MCF 10A (cell line): ENCODE measurements around the gene SLC18A3. TPM values are rescaled to one million over a fixed set of nuclear protein-coding genes. Genes with fewer than 3 reads are reported as not detected.
A peak's percentile ranks its signal among the peaks of the same experiment; 100 is the strongest.

Experiments
- BruUV-seq: library from RNA; stranded (reverse); fragments of 400-500 nt; replicated peaks from 2 replicates; lab custom pipeline; 2021; lab: Mats Ljungman, UMichigan
- CTCF ChIA-PET: fragments of 300-600 bp; sonication (Branson Sonifier 250); formaldehyde crosslinking; extraction: SDS; loops from one replicate; lab custom pipeline; 2021; ENCODE audit warnings: antibody characterized with exemption, inconsistent platforms; lab: Yijun Ruan, JAX
- POLR2A ChIA-PET: fragments of 300-600, 350-650 bp; sonication (Branson Sonifier 250); formaldehyde crosslinking; extraction: SDS; loops from one replicate; lab custom pipeline; 2020; ENCODE audit warnings: antibody characterized with exemption, inconsistent platforms; lab: Yijun Ruan, JAX
- DNase-seq: peaks from one replicate; pipeline ENCODE4 v3.0.0-alpha.2; 2018; ENCODE audit not compliant: unreplicated experiment
- H3K27ac Mint-ChIP-seq: one replicate; pipeline ENCODE4 v1.8.0; 2022; ENCODE audit warnings: mild to moderate bottlenecking, low read depth, mixed read lengths; ENCODE audit not compliant: unreplicated experiment
- H3K27me3 Mint-ChIP-seq: one replicate; pipeline ENCODE4 v1.8.0; 2022; ENCODE audit warnings: mixed read lengths; ENCODE audit not compliant: insufficient read depth, unreplicated experiment
- H3K36me3 Mint-ChIP-seq: one replicate; pipeline ENCODE4 v1.8.0; 2022; ENCODE audit warnings: mild to moderate bottlenecking, moderate library complexity, mixed read lengths; ENCODE audit not compliant: insufficient read depth, unreplicated experiment
- H3K4me1 Mint-ChIP-seq: one replicate; pipeline ENCODE4 v1.8.0; 2022; ENCODE audit warnings: mixed read lengths; ENCODE audit not compliant: insufficient read depth, unreplicated experiment
- H3K4me3 Mint-ChIP-seq: one replicate; pipeline ENCODE4 v1.8.0; 2022; ENCODE audit warnings: mild to moderate bottlenecking, moderate library complexity, mixed read lengths; ENCODE audit not compliant: unreplicated experiment
- H3K9me3 Mint-ChIP-seq: one replicate; pipeline ENCODE4 v1.8.0; 2022; ENCODE audit warnings: mixed read lengths; ENCODE audit not compliant: unreplicated experiment
- CTCF ChIP-seq: fragments of 200-600 bp; IDR thresholded peaks from one replicate; pipeline ENCODE4 v1.8.0; 2022; ENCODE audit warnings: antibody characterized with exemption, mild to moderate bottlenecking; ENCODE audit not compliant: unreplicated experiment
- intact Hi-C: fragments of 100-400 bp; cut with micrococcal nuclease; formaldehyde crosslinking; loops from 2 replicates; pipeline ENCODE4 v1.14.1; 2022
- total RNA-seq: library from RNA; stranded (reverse); gene quantifications from 2 replicates; pipeline ENCODE4 v1.2.3, GENCODE V29; 2022

Gene SLC18A3
- total RNA-seq, 1 experiment from 2014 or later: not detected

GRCh38 chr10:49567810-49568209 lies 42.3 kb upstream of the SLC18A3 start:
- intact Hi-C loops: loop anchor here (2.0 kb wide), 1 partner anchor 15 kb away; no protein-coding TSS in a partner anchor
- no peak for TF ChIP-seq CTCF
- no peak for DNase-seq
- CTCF ChIA-PET: interaction anchor here (4.1 to 6.3 kb wide), 2 partner anchors 17 to 26 kb away, joined by 20 to 52 read pairs; no protein-coding TSS in a partner anchor
- Mint-ChIP-seq H3K9me3 (no peaks in the 10 kb centered on the region), H3K27me3 (no peaks in the 10 kb centered on the region), H3K27ac (peak overlapping the region; percentile 88), H3K4me1 (peaks cover 60% of the 10 kb centered on the region), H3K36me3 (no peaks in the 10 kb centered on the region), H3K4me3 (peak overlapping the region; percentile 65)
- POLR2A ChIA-PET: interaction anchor here (0.6 to 12.5 kb wide), 12 partner anchors 11 to 1167 kb away, joined by 3 to 205 read pairs (median 5); partner anchors contain the start of gene ERCC6
- BruUV-seq: no TSS peak

GRCh38 chr10:49568235-49568634 lies 41.9 kb upstream of the SLC18A3 start:
- peak; percentile 29 for DNase-seq
- no peaks in the 10 kb centered on the region for H3K36me3 Mint-ChIP-seq
- H3K27me3 Mint-ChIP-seq: no peaks in the 10 kb centered on the region
- peak overlapping the region; percentile 88 for H3K27ac Mint-ChIP-seq
- H3K4me1 Mint-ChIP-seq: peaks cover 56% of the 10 kb centered on the region
- intact Hi-C loops: loop anchor here (2.0 kb wide), 1 partner anchor 15 kb away; no protein-coding TSS in a partner anchor
- ChIA-PET POLR2A (interaction anchor here (0.6 to 12.5 kb wide), 16 partner anchors 9 to 1167 kb away, joined by 3 to 205 read pairs (median 5); partner anchors contain the start of gene ERCC6), CTCF (interaction anchor here (0.5 to 6.3 kb wide), 3 partner anchors 17 to 359 kb away, joined by 5 to 52 read pairs (median 20); no protein-coding TSS in a partner anchor)
- H3K9me3 Mint-ChIP-seq: no peaks in the 10 kb centered on the region
- BruUV-seq: no TSS peak
- no peak for TF ChIP-seq CTCF
- H3K4me3 Mint-ChIP-seq: peak overlapping the region; percentile 65

GRCh38 chr10:49569031-49569631 lies 41.0 kb upstream of the SLC18A3 start:
- BruUV-seq: no TSS peak
- POLR2A ChIA-PET: interaction anchor here (0.9 to 12.5 kb wide), 16 partner anchors 8 to 1053 kb away, joined by 3 to 205 read pairs (median 4); partner anchors contain the start of gene ERCC6
- intact Hi-C loops: loop anchor here (2.0 kb wide), 1 partner anchor 16 kb away; no protein-coding TSS in a partner anchor

More at GRCh38 chr10:49569031-49569631, 41.0 kb upstream of the SLC18A3 start:
- Mint-ChIP-seq H3K4me1 (peaks cover 57% of the 10 kb centered on the region), H3K36me3 (no peaks in the 10 kb centered on the region), H3K27ac (peak overlapping the region; percentile 88), H3K27me3 (no peaks in the 10 kb centered on the region), H3K9me3 (no peaks in the 10 kb centered on the region), H3K4me3 (peak overlapping the region; percentile 65)
- peak; percentile 55 for DNase-seq
- CTCF ChIA-PET: interaction anchor here (0.6 to 6.3 kb wide), 4 partner anchors 18 to 30 kb away, joined by 4 to 52 read pairs (median 12); partner anchors contain the start of gene ERCC6
- TF ChIP-seq CTCF: no peak
